GM21825 (cell line): ENCODE results near the gene BRME1.
A peak's percentile ranks its signal among the peaks of the same experiment; 100 is the strongest.
"Not testable (repeated sequence)": the region's sequence is repeated elsewhere in the genome, so short reads cannot be mapped to it uniquely, and the experiment has no call there.

Experiments used
- ATAC-seq: cut with Tn5 transposase; IDR thresholded peaks from one replicate; pipeline ENCODE4 v1.9.1; 2021; ENCODE audit warnings: mild to moderate bottlenecking, moderate library complexity; ENCODE audit not compliant: unreplicated experiment

Gene BRME1

DNA sequence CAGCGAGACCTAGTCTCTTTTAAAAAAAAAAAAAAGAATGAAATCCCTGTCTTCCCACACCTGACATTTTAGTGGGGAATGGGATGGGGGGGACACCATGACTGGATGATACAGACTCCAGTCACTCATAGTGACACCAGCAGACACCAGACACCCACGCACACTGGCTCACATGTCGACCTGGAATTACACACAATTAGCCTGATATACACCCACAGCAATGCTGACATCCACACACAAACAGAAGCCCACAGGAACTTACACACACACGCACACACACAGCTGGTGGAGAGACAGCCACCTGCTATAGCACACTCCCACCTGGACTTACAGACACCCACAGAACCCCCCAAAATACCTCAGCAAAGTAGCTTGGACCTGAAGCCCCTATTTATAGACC is 37.3 kb downstream of the BRME1 start:
- ATAC-seq = no peak

DNA sequence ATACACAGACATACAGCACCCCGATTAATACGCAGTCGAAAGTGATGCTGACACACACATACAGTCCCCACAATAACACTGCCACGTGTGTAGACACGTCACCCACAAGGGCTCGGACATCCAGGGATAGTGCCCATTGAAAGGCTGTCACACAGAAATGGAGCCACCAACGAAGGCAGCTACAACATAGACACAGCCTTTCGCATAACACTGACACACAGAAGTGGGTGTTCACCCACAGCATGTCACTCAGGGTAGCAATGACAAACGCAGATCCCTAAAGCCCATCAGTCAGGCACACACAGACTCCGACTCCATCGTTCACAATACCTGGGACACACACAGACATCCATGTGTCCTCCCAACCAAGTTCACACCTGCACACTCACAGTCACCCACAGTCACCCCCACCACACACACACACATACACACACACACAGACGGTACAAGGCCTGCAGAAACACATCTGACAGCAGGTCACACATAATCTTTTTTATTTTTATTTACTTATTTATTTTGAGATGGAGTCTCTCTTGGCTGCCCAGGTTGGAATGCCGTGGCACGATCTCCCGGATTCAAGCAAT is 39.4 kb downstream of the BRME1 start:
- no peak for ATAC-seq

DNA sequence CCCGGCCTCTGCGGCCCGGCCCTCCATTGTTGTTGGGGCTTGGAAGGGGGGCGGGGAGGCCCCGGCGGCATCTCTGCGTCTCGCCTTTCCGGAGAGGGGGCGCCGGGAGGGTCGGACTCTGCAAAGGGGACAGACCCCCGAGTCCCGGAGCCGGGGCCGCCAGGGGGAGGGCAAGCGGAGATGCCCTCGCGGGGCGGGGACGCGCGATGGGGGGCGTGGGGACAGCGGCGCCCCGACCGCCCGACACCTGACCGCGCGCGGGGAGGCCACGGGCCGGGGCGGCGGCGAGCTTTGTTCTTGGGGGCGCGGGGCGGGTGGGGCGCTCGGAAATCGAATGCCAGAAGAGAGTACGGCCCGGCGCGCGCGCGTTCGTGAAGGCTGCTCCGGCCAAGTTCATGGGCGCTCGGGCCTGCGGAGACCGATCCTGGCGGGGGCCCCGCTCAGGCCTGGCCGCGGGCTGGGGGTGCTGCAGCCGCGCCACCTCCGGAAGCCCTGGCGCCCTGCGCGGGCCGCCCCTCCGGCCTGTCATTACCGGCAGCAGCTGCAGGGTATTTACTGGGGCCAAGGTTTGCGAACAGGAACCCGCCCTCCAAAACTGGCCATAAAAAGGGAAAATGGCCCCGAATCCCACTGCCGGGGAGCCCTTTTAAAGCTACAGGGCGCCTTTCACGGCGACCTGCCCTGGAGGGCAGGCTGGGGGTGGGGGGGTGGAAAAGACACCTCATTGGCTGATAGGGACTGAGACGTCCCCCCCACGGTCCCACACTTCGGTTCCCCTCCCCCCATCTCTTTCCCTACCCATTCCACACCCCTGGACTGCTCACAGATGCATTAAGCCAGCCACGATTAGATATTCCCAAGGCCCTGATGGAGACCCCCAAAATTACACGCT is 40.1 kb downstream of the BRME1 start:
- no peak for ATAC-seq

DNA sequence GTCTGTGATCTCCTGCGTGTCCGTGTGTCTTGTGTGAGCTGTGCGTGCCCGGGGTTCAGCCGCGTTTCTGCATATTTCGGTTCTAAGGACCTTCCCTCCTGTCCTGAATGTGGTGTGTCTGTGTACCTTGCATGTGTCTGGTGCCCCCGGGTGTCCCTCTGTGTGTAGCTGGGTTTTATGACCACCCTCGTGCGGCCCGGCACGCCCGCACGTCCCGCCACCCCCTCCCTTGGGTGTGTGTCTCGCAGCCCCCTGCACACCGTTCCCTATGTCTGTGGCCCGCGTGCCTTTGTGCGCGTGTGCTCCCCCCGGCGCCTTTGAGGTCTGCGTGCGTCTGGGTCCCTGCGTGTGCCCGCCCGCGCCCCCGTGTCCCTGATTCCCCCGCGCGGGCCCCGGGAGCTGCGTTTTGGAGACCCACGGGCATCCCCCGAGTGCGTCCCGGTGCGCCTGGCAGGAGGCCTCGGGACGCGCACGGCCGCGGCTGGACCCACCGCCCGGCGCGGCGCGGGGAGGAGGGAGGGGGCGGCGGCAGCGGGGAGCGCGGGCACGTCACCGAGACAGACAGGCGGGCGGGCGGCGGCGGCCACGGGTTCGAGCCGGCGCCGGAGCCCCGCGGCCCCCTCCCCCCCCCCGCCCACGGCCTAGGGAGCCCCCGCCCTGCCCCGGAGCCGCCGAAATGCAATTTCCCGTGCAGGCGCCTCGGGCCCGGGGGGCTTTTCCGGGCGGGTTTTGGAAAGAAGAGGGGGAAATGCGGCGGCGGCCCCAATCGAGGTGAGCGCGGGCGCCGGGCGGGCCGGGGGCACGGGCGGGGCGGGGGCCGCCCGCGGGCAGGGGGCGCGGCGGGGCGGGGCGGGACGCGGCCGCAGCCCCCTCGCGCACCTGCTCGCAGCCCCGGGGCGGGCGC is 41.0 kb downstream of the BRME1 start:
- ATAC-seq = no peak

DNA sequence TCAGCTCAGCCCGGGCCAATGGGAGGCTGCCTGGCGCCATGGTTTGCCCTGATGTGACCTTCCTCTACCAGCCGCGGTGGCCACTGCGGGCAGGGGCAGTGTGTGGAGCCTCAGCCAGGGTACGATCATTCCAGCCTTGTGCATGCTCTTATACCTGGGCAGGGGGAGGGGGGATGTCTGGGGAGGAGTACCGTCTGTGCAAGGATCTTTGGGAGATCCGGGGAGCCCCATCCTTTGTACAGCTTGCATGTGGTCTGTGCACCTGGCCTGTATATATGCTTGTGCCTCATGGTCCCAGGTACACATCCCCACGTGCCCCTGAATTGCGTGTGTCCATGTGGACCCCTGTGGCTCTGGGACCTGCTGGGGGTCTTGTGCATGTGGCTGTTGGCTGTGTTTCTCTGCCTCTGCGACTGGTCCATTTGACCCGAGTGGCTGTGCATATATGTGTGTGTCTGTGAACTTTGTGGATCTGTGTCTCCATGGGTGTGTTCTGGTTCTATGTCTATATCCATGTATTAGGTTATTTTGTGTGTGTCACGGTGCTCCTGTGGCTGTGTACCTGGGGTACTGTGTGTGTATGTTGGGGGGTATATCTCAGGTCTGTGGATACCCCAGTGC is 41.8 kb downstream of the BRME1 start:
- ATAC-seq = no peak

DNA sequence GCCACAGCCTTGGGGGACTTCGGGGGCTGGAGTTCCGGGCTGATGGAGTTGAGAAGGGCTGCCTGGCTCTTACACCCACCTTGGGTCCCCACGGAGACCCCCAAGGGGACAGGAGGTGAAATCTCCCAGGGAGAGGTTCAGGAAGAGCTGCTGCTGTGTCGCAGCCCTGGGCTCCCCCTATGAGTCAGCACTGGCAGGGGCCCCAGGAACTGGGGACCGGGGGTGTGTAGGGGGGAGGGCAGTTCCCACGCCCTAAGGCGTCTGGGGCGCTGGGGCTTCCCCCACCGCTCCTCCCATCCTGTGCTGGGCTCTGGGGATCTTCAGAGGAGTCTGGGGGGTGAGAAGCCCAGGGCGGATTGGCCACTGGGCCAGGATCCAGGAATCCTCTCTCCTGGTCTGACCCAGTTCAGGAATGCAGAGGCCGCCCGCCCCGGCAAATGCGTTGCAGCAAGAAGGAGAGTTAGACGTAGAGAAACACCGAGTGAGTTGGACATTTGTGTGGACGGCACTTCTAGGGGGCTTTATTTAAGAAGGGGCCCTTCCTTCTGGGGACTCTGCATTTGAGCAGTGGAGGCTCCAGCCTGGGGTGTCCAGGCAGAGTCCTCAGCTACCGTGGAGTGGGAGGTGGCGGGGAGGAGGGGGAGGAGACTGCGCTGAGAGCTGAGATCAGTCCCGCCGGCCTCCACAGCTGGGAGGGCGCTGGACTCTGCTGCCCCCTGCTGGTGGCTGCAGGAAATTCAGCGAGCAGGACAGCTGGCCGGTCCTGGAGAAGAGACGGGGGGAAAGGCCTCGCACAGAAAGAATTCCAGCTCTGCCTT is 44.0 kb downstream of the BRME1 start:
- ATAC-seq = peak; percentile 64

DNA sequence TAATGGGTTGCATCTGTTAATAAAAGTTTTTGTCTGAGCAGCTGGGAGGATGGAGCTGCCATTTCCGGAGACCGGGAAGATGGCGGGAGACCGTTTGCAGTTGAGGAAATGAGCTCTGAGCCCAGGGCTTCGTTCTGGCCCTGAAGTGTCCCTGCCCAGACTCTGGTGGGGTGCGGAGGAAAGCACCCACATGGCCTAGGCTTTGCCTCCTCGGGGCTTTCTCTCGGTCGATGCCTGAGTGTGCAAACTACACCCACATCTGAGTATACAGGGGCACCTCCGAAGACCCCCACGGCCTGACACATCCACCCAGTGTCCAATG is 44.6 kb downstream of the BRME1 start:
- peak; percentile 29 for ATAC-seq

DNA sequence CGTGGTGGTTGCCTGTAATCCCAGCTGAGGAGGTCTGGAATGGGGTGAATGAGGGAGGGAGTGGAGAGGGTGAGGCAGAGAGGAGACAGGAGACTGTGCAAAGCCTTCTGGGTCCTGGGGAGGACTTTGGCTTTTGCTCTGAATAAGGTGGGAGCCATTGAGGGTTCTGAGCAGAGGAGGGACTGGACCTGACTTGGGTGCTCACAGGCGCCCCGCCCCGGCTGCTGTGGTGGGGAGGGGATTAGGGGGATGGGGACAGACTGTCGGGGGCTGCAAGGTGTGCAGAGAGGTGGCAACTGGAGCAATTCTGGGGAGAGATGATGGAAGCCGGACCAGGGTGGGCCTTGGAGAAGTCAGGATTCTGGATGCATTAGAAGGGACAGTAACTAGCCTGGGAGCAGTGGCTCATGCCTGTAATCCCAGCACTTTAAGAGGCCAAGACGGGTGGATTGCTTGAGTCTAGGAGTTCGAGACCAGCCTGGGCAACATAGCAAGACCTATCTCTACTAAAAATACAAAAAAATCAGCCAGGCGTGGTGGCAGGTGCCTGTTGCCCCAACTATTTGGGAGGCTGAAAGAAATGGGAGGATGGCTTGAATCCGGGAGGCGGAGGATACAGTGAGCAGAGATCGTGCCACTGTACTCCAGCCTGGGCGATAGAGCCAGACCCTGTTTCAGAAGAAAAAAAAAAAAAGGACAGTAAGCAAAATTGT is 45.1 kb downstream of the BRME1 start:
- ATAC-seq = no peak

DNA sequence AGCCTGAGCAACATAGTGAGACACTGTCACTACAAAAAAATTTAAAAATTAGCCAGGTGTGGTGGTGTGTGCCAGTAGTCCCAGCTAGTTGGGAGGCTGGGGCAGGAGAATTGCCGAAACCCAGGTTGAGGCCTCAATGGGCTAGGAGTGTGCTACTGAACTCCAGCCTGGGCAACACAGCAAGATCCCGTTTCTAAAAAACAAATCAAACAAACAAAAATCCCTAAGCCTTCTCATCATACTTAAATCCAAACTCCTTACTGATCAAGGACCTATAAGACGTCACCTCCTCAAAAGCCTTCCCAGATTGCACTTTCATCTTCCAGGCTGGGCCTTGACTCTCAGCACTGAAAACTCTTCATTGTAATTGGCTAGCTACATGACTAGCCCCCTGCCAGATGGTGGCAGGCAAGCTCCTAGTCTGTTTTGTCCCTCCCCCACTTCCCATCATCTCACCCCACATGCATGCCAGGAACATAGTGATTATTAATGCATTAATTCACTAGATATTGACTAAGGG is 46.5 kb downstream of the BRME1 start:
- no peak for ATAC-seq

DNA sequence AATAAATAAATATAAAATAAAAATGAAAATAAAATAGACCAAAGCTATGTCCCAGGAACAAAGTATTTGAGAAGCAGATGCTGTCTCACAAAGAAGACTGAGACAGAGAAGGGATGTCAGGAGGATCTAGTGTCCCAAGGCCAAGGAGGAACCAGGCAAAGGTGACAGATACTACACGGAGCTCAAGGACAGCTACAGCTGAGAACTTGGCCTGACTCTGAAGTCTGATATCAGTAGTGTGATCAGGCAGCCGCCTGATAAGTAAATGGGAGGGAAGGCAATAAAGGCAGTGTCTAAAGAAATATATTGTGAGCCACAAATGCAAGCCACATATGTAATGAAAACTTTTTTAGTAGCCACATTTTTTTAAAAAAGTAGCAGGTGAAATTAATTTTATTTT is 49.4 kb downstream of the BRME1 start:
- ATAC-seq = no peak

DNA sequence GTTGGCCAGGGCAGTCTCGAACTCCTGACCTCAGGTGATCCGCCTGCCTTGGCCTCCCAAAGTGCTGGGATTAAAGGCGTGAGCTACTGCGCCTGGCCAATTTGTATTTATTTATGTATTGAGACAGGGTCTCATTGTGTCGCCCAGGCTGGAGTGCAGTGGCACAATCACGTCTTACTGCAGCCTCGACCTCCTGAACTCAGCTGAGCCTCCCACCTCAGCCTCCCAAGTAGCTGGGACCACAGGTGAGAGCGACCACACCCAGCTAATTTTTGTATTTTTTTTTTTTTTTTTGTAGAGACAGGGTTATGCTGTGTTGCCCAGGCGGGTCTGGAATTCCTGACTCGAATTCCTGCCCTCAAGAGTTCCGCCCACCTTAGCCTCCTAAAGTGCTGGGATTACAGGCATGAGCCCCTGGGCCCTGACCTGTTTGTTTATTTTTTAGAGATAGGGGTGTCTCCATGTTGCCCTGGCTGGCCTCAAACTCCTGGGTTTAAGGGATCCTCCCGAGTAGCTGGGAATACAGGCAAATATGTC is 53.7 kb downstream of the BRME1 start:
- not testable (repeated sequence) for ATAC-seq

DNA sequence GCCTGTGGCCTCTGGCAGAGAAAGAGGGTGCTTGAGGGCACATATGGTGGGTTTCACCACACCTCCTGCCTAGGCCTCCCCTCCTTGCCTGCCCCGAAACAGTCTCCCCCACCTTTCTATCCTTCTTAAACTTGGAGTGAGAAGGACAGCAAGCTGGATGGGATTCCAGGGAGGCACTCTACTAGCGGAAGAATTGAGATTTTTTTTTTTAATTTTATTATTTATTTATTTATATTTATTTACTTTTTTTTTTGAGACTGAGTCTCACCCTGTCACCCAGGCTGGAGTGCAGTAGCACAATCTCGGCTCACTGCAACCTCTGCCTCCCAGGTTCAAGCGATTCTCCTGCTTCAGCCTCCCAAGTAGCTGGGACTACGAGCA is 54.2 kb downstream of the BRME1 start:
- ATAC-seq = not testable (repeated sequence)

DNA sequence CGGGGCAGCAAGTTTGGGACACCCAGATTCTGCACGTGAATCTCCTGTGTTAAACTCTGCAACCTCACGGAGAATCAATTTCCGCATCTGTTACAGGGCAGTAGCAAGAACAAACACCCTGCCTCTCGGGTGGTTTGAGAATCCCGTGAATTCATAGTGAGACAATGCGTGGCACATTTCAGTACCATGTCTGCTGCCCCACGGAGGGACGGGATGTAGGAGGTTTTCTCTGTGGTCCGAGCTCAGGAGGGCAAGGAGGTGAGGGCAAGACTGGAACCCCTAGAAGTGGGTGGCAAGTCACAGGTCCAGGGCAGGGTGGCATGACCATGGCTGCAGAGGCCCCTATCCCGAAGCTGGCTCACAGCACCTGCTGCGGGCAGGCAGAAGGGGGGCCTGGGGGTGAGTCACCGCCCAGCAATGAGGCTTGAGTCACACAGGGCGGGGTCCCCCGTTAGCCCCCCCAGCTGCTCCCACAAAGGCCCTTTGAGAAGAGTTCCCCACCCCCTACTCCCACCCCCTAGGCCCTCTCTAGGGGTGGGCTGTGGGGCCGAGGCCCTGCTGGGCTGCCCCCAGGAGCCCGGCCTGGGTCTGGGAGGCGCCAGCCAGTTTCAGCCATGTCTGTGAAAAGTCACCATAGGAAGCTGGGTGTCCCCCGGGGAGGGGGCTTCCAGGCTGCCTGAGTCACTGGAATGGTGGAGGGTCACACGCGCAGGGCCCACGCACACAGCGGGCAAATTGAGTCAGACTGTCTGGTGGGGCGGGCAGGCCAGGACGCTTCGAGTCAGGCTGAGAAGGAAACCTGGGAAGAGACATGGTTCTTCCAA is 54.8 kb downstream of the BRME1 start:
- no peak for ATAC-seq

DNA sequence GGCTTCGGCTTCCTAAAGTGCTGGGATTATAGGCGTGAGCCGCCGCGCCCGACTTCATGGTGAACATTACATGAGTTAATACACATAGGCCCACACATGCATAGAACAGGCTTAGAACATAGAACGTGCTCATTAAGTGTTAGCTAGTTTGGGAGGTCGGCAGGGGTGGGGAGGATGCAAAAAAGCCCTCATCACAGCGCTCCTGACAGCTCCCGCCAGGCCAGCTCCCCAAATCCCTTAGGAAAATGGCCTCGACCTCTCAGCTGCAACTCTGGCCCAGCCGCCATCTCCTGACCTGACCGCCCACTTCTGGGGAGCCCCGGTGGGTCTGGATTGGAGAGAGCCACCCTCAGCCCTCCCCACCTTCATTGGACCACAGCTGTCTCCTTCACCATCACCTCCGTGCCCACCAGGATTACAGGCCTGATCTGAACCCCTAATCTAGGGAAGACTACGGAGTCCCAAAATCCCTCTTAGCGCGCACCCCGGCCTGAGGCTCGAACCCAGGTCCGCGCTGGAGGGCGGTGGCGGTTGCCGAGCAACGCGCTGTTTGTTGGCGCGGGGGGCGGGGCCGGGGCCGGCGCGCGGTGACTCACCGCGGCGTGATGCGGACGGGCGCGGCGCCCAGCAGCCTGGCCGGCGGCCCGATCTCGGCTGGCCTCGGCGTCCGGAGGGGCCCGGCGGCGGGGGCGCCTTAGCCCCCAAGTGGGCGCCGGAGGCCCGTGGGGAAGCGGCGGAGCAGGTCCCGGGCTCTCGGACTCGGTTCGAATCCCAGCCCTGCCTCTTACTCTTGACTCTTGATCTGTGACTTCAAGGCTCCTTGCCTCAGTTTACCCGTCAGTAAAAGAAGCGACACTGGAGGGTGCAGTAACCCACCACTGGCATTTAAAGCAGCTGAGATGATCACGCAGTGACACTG is 55.7 kb downstream of the BRME1 start:
- no peak for ATAC-seq

DNA sequence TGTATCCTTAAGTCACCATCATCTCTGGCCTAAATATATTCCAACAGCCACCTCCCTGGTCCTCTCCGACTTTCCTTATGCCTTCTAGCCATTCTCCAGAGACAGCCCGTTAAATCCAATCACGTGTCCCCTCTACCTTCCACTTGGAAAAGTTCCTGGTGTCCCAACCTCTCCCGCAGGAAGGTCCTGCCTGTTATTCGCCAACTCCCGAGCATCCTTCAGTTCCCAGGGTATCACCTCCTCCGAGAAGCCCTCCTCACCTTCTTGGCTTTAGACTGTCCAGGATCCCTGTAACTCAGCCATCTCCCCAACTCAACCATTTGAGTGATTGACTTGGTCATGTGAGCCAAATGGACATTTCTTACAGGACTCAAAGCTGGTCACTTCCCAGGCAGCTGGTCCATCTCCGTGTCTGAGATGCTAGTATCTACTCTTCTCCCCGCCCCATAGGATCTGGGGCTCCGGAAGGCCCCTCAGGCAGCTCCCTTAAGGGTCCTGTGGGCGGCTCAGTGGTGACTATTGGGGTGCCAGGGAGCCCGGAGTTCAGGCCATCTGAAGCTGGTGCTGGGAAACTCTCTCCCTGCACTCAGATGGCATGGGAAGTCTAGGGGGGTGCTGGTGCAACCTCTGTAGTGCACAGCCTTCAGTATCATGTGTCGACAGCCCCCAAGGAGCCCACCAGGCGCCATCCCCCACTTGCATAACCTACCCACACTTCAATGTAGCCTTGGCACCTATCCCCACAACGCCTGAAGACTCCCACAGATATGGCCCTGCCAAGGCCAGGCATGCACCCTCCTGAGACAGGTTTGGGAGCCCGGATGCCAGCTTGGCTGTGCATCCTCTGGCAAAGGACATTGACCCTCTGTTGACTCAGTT is 56.9 kb downstream of the BRME1 start:
- no peak for ATAC-seq

DNA sequence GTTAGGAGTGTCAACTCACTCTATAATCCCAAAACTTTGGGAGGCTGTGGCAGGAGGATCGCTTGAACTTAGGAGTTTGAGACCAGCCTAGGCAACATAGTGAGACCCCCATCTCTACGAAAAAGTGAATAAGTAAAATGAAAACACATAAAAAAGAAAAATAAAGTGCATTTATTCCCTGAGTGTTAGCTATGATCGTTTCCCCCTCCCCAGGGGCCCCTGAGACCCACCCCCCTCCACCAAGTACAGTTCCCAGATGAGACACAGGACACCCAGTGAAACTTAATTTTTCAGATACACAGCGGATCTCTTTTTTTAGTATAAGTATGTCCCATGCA is 57.6 kb downstream of the BRME1 start:
- no peak for ATAC-seq
